Effector memory CD4-positive, alpha-beta T cell (primary cell): Measurements from ENCODE around the gene ATP2A1.

ENCODE experiments used
- DNase-seq, 3 donors: peaks; one replicate each; pipeline ENCODE4 v3.0.0-alpha.2; 2020
- H3K27ac ChIP-seq: 2 replicates; pipeline ENCODE4 v1.7.0; 2013; ENCODE audit warnings: mild to moderate bottlenecking, low read length, moderate library complexity; ENCODE audit not compliant: insufficient read depth, poor library complexity, severe bottlenecking
- H3K27me3 ChIP-seq: replicated peaks from 2 replicates; pipeline ENCODE4 v1.7.0; 2013; ENCODE audit warnings: mild to moderate bottlenecking, low read length; ENCODE audit not compliant: insufficient read depth, control insufficient read depth, poor library complexity, severe bottlenecking
- H3K36me3 ChIP-seq: 2 replicates; pipeline ENCODE4 v1.7.0; 2013; ENCODE audit warnings: mild to moderate bottlenecking, low read length, moderate library complexity; ENCODE audit not compliant: control insufficient read depth, insufficient read depth
- H3K4me1 ChIP-seq: 2 replicates; pipeline ENCODE4 v1.7.0; 2013; ENCODE audit warnings: low read length, mild to moderate bottlenecking; ENCODE audit not compliant: control insufficient read depth, insufficient read depth, poor library complexity, severe bottlenecking
- H3K4me3 ChIP-seq: 2 replicates; pipeline ENCODE4 v1.7.0; 2013; ENCODE audit warnings: low read length, low read depth, mild to moderate bottlenecking; ENCODE audit not compliant: insufficient read depth, poor library complexity, severe bottlenecking
- H3K9me3 ChIP-seq: 2 replicates; pipeline ENCODE4 v1.7.0; 2013; ENCODE audit warnings: mild to moderate bottlenecking, low read length, moderate library complexity; ENCODE audit not compliant: control insufficient read depth
- total RNA-seq, 3 donors: gene quantifications; one replicate each; lab custom pipeline; 2026; lab: John Stamatoyannopoulos, UW

The ATP2A1 gene
- total RNA-seq: 0.35 to 1.2 (median 0.35) reads per million in 3 donors

DNA sequence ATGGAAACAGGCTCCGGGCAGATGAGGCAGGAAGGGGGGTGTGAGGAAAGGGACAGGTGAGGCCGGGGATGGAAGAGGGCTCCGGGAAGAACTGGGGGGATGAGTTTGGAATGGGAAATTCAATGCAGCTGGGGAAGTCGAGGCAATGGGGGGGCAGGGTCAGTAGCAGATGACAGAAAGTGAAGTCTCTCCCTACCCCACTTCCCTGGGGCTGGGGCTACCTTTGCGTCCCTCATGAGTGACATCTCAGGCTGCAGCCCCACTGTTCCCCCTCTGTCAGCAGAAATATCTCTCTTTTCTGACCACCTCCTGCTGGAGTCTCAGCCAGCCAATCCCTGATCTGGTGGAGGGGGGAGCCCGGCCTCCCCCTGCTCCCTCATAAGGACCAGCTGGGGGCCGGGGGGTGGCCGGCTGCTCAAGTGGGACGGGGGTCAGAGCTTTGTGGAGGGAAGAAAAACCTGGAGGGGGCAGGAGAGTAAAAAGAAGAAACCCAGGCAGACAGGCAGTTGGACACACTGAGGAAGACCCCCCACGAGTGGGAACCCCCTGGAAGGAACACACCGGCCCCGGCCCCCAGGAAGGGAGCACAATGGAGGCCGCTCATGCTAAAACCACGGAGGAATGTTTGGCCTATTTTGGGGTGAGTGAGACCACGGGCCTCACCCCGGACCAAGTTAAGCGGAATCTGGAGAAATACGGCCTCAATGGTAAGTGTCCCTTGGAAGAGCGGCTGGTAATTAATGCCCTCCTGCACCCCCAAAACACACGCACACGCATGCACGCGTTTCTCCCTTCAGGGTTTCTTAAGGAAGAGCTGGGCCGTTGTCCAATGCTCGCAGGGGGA lies at the start of gene ATP2A1:
Gene ATP2A1, plus strand, starts transcription at position 406 of the 844 bp plus-strand sequence. Its CDS starts 184 bp downstream, at position 590.
- H3K4me3 ChIP-seq: peak within 1 kb of the TSS; percentile 81
- peaks cover 12% of the 10 kb centered on the region for H3K4me1 ChIP-seq
- peaks cover under 1% of the 10 kb centered on the region for H3K36me3 ChIP-seq
- H3K27ac ChIP-seq: no peak within 1 kb of the TSS
- DNase-seq: no peak
- no peaks in the 10 kb centered on the region for H3K27me3 ChIP-seq
- no peaks in the 10 kb centered on the region for H3K9me3 ChIP-seq

- Histone ChIP-seq H3K36me3 (peaks cover 91% of the 10 kb centered on the region), H3K9me3 (no peaks in the 10 kb centered on the region), H3K4me3 (no peak overlapping the region), H3K27me3 (no peaks in the 10 kb centered on the region), H3K27ac (no peak overlapping the region), H3K4me1 (peaks cover 8% of the 10 kb centered on the region)
- DNase-seq: no peak
Measured at GRCh38 chr16:28829747-28830146, 48.5 kb upstream of the ATP2A1 start.

DNA sequence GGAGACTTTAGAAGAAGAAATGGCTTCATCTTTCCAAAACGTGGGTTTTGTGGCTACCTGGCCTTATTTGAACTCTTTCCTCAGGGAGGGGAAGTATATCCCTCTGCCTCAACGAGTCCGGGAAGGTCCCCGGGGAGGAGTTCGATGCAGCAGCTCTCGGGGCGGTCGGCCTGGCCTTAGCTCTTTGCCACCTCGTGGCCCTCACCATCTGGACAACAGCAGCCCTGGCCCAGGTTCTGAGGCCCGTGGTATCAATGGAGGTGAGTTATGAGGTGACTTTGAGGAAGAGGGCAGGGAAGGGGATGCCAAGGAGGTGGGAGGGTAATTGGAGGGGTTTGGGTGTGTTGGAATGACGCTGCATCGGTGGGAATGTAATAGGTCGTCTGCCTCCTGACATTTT lies 47.8 kb upstream of the ATP2A1 start:
- no peaks in the 10 kb centered on the region for H3K9me3 ChIP-seq
- peaks cover under 1% of the 10 kb centered on the region for H3K4me1 ChIP-seq
- no peak for DNase-seq
- H3K4me3 ChIP-seq: no peak overlapping the region
- no peaks in the 10 kb centered on the region for H3K27me3 ChIP-seq
- no peak overlapping the region for H3K27ac ChIP-seq
- H3K36me3 ChIP-seq: peaks cover 96% of the 10 kb centered on the region

GRCh38 chr16:28834349-28834748 lies 43.9 kb upstream of the ATP2A1 start:
- Histone ChIP-seq H3K4me1 (no peaks in the 10 kb centered on the region), H3K4me3 (no peak overlapping the region), H3K27me3 (no peaks in the 10 kb centered on the region), H3K36me3 (peaks cover 88% of the 10 kb centered on the region), H3K27ac (no peak overlapping the region), H3K9me3 (no peaks in the 10 kb centered on the region)
- DNase-seq: no peak

DNA sequence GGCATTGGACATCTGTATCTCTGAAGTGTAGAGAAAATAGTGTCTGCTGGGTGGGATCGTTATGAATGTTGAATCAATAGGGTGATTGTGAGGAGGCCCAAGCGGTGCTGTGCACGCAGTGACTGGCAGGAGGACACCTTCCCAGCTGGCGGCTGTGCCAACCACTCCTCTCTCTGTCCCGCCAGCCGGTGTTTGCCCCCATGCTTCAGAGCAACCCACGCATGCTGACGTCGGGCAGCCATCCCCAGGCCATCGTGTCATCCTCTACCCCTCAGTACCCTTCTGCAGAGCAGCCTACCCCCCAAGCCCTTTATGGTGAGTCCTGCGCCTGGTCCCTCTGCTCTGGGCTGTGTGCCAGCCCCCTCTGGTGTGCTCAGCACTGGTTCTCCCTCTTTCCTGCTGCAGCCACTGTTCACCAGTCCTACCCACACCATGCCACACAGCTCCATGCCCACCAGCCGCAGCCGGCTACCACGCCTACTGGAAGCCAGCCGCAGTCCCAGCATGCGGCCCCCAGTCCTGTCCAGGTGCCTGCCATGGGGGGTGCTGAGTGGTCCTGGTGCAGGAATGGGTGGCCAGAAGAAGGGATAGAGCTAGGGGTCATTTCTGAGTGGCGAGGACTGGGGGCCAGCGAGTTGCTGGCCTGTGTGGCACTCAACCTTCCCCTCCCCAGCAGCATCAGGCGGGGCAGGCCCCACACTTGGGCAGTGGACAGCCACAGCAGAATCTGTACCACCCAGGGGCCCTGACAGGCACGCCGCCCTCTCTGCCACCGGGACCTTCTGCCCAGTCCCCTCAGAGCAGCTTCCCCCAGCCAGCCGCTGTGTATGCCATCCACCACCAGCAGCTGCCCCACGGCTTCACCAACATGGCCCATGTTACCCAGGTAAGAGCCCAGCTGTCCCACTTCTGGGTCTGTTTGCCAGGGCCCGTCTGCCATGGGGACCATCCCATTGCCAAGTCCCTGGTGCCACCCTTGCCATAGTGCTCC lies 43.1 kb upstream of the ATP2A1 start:
- Histone ChIP-seq H3K36me3 (peaks cover 80% of the 10 kb centered on the region), H3K9me3 (no peaks in the 10 kb centered on the region), H3K4me3 (no peak overlapping the region), H3K4me1 (no peaks in the 10 kb centered on the region), H3K27ac (no peak overlapping the region), H3K27me3 (no peaks in the 10 kb centered on the region)
- DNase-seq: no peak

DNA sequence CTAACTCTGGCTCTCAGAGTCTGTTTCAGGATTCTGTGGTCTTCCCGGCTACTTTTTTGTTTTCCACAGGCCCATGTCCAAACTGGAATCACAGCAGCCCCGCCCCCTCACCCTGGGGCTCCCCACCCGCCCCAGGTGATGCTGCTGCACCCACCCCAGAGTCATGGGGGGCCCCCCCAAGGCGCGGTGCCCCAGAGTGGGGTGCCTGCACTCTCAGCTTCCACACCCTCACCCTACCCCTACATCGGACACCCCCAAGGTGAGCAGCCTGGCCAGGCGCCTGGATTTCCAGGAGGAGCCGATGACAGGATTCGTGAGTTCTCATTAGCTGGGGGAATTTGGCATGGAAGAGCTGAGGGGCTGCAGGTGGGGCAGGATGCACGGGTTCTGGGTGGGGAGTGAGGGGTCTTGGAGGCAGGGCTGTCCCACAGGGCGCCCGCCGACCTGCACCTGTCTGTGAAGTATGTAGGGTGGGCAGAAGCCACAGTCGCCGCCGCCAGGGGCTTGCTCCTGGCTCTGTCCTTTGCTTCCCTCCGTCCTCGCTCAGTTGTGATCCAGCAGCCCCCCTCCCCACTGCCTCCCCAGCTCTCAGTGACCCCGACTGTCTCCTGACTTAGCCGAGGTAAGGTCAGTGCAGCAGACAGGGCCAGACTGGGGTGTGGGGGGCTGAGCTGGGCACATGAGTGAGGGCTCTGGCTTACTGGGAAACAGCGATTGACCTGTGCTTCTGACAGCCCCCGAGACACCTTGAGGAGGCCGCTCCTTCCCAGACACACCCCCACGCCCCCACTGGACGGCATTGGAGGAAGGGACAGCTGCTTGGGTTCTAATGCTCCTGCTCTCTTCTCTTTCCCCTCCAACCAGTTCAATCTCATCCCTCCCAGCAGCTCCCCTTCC lies 42.2 kb upstream of the ATP2A1 start:
- Histone ChIP-seq H3K4me3 (no peak overlapping the region), H3K27ac (no peak overlapping the region), H3K9me3 (no peaks in the 10 kb centered on the region), H3K27me3 (no peaks in the 10 kb centered on the region), H3K4me1 (no peaks in the 10 kb centered on the region), H3K36me3 (peaks cover 71% of the 10 kb centered on the region)
- no peak for DNase-seq

GRCh38 chr16:28836761-28837064 lies 41.6 kb upstream of the ATP2A1 start:
- H3K36me3 ChIP-seq: peaks cover 65% of the 10 kb centered on the region
- H3K9me3 ChIP-seq: no peaks in the 10 kb centered on the region

GRCh38 chr16:28837672-28838557 lies 40.4 kb upstream of the ATP2A1 start:
- H3K9me3 ChIP-seq: no peaks in the 10 kb centered on the region
- no peak for DNase-seq
- no peaks in the 10 kb centered on the region for H3K4me1 ChIP-seq
- H3K36me3 ChIP-seq: peaks cover 65% of the 10 kb centered on the region
- no peaks in the 10 kb centered on the region for H3K27me3 ChIP-seq
- no peak overlapping the region for H3K4me3 ChIP-seq
- no peak overlapping the region for H3K27ac ChIP-seq

More at GRCh38 chr16:28836761-28837064, 41.6 kb upstream of the ATP2A1 start:
- Histone ChIP-seq H3K27me3 (no peaks in the 10 kb centered on the region), H3K4me1 (no peaks in the 10 kb centered on the region), H3K4me3 (no peak overlapping the region), H3K27ac (no peak overlapping the region)
- no peak for DNase-seq

GRCh38 chr16:28838558-28838918 lies 39.8 kb upstream of the ATP2A1 start:
- peaks cover 65% of the 10 kb centered on the region for H3K36me3 ChIP-seq
- H3K4me1 ChIP-seq: no peaks in the 10 kb centered on the region
- DNase-seq: no peak

More at GRCh38 chr16:28838558-28838918, 39.8 kb upstream of the ATP2A1 start:
- Histone ChIP-seq H3K9me3 (no peaks in the 10 kb centered on the region), H3K4me3 (no peak overlapping the region), H3K27me3 (no peaks in the 10 kb centered on the region), H3K27ac (no peak overlapping the region)
